GM18907 (cell line): Measurements from ENCODE around the gene FAM193B.

Experiments used
- ATAC-seq: cut with Tn5 transposase; IDR thresholded peaks from one replicate; pipeline ENCODE4 v1.9.1; 2021; ENCODE audit warnings: mild to moderate bottlenecking, moderate library complexity; ENCODE audit not compliant: unreplicated experiment

FAM193B gene

GRCh38 chr5:177472460-177473442, 81.6 kb downstream of the FAM193B start:
- ATAC-seq, result peak; percentile 43

- ATAC-seq, result no peak
These were observed 82.6 kb downstream of the FAM193B start for GRCh38 chr5:177471610-177472356.

GRCh38 chr5:177470759-177471536, 83.4 kb downstream of the FAM193B start:
- ATAC-seq, result no peak
